Stimulated activated CD4-positive, alpha-beta T cell treated with anti-CD3 and anti-CD28 coated beads, TNF-alpha, amount 100 ng/mL, for 24 hours (primary cell): ENCODE measurements around the gene PTPRC.

ENCODE experiments used
- DNase-seq, 3 experiments: peaks; one replicate each; pipeline ENCODE4 v3.0.0-alpha.2; 2020; ENCODE audit warnings: low read depth in 3 of 3

The PTPRC gene

GRCh38 chr1:198701250-198701649 lies 62.4 kb downstream of the PTPRC start:
- no peak for DNase-seq

- DNase-seq, result no peak
These were observed 63.1 kb downstream of the PTPRC start for GRCh38 chr1:198701766-198702539.

GRCh38 chr1:198708761-198709525 lies 70.1 kb downstream of the PTPRC start:
- DNase-seq, result no peak

GRCh38 chr1:198711837-198712236 lies 73.0 kb downstream of the PTPRC start:
- DNase-seq, result no peak

DNA sequence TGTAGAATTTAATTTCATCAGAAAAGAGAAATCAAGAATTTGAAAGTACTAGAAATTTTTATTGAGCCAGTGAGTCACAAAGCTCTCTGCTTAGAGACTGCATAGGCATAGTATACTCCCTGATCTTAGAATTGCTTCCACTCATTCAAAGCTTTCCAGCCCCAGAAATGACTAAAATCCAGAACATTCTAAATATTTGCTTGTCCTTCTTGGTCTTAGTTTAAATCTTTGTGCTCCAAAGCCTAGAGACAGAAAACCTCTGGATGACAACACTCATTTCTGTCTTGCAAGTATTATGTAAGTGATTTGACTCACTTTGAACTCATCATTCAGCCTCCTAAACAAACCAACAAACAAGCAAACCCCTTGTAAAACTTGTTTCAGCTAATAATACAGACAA lies 74.2 kb downstream of the PTPRC start:
- DNase-seq, result no peak

DNA sequence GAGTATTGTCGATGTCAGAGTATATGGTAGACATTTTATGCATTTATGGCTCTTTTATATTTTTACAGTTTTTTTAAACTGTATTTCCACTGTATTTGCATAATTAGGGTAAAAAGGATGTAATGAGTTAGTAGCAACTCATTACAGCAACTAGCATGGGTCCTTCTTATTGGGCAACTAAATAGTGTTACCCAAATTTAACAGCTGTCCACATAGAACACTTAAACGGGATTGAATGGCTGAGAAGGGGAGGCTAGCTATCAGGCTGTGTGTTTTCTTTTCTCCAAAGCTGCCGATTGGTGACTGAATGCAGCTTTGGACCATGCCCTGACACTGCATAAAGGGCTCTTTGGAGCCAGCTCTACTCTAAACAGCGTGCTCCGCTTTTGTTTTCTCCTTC lies 75.4 kb downstream of the PTPRC start:
- no peak for DNase-seq

DNA sequence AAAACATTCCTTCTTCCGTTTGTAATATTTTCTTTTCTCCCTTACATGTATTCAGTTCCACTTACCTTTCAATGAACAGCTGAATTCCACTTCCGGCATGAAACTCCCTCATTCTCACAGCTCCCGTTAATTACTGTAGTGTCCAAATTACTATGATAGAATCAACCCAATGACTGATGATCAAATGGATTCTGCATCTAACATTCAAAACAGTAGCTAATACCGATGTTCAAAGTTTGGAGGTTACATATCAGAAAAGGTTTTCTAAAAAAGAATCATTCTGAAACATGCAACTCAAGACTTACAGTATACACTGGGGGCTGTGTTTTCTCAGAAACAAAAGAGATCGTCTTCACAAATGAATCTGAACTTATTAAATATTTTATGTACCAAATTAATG lies 77.2 kb downstream of the PTPRC start:
- DNase-seq, result no peak

- no peak for DNase-seq
These were observed 78.7 kb downstream of the PTPRC start for GRCh38 chr1:198717510-198717909.

- DNase-seq, result no peak
These were observed 84.3 kb downstream of the PTPRC start for GRCh38 chr1:198723127-198723526.

GRCh38 chr1:198725090-198725489 lies 86.2 kb downstream of the PTPRC start:
- DNase-seq, result no peak

DNA sequence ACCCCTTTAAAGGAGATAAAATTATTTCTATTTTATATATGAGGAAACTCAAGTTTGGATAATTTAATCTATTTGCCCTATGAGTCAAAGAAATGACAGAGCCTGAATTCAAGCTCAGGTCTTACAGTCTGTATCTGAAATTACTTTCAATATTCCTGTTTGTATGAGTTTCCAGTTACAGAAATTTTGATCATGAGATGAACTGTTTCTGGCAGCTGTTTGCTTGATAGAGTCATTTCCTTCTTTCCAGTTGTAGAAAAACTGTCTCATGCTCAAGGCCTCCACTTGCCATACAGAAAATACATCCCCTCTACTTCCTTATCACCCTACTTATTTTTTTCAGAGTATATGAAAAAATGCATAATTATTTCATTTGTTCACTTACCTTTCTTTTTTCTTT lies 87.6 kb downstream of the PTPRC start:
- DNase-seq, result no peak

GRCh38 chr1:198729195-198729863 lies 90.5 kb downstream of the PTPRC start:
- DNase-seq, result no peak

DNA sequence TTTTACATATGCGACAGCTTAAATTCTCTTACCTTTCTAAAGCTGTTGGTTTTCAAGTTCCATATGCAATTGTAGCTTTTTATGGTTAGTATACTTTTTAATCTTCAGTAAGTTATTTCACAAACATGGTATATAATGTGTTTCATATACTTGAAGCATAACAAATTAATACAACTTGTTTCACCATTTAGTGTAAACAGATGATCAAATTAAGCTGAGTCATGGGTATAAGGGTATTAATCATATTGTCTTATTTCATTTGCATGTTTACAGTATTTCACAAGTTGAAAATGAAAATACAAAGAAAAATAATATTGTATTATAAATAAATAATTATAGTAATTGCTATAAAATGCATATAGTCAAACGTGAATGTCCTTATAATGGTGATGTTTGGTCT lies 92.1 kb downstream of the PTPRC start:
- DNase-seq, result no peak

- no peak for DNase-seq
These were observed 95.6 kb downstream of the PTPRC start for GRCh38 chr1:198734323-198735008.

DNA sequence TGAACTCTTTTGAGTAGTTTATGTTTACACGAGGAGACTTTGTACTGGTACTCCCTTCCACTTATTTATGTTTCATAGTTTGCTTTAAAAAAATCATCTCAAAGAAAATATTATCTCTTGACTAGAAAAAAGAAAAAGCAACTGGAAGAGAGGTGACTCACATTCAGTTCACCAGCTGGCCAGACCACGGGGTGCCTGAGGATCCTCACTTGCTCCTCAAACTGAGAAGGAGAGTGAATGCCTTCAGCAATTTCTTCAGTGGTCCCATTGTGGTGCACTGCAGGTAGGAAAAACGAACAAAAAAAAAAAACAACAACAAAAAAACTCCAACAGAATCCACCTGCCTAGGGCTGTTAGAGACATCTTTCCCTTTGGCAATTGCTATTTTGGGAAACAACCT lies 102.9 kb downstream of the PTPRC start:
- peak in 1 of 3 experiments; percentile 3 for DNase-seq

- no peak for DNase-seq
These were observed 108.3 kb downstream of the PTPRC start for GRCh38 chr1:198747127-198747526.

DNA sequence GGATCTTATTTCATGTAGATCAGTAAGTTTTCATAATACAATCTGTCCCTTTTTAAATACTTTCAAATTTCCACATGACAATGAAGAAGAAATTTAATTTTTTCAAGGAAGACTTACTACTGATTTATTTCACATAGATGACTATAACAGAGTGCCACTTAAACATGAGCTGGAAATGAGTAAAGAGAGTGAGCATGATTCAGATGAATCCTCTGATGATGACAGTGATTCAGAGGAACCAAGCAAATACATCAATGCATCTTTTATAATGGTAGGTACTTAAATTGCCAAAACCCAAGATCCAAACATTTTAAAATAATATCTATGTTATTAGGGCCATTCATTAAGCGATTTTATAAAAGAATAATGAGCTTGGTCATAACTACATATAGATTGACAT lies 110.4 kb downstream of the PTPRC start:
- DNase-seq, result no peak

- no peak for DNase-seq
These were observed 111.2 kb downstream of the PTPRC start for GRCh38 chr1:198750081-198750480.

- DNase-seq, result no peak
These were observed 112.9 kb downstream of the PTPRC start for GRCh38 chr1:198751741-198752140.

DNA sequence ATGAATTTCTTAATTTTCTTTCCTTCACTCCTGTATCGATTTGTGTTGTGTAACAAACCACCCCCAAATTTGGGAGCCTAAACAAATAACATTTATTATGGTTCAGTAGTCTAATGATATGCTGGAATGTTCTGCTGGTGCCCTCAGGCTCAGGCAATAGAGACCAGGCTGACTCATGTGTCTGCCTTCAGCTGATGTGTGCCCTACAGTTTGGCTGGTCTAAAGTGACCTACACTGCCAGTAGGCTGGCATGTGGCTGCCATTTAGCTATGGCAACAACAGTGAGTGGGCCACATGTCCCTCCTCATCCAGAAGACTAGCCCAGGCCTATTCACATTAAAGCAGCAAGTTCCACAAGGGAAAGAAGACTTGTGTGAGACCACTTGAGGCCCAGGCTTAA lies 115.8 kb downstream of the PTPRC start:
- DNase-seq, result no peak

- no peak for DNase-seq
These were observed 116.9 kb downstream of the PTPRC start for GRCh38 chr1:198755715-198756114.

GRCh38 chr1:198756470-198756869 lies 117.6 kb downstream of the PTPRC start:
- DNase-seq, result no peak
